Spleen (tissue), 7 donors: Measurements from ENCODE around the gene KCNE5.

Source experiments
- POLR2A ChIP-seq, 3 donors: fragments of 450-650 bp; IDR thresholded peaks; one replicate each; pipeline ENCODE4 v1.5.1; 2017; ENCODE audit warnings: antibody characterized with exemption in 3 of 3, mild to moderate bottlenecking in 1 of 3
- POLR2AphosphoS5 ChIP-seq, 3 donors: sonication (generic); formaldehyde crosslinking; IDR thresholded peaks; one replicate each; pipeline ENCODE4 v1.5.1; 2017; ENCODE audit warnings: antibody characterized with exemption in 3 of 3
- TF ChIP-seq, protein P1 (sequence below), 11 experiments: fragments of 200-600 bp in 7 of 11; fragments of 450-650 bp in 4 of 11; sonication (generic) in 4 of 11; IDR thresholded peaks in 8 of 11; conservative IDR thresholded peaks in 3 of 11; 1 replicate in 7 of 11; 2 replicates in 4 of 11; pipeline versions ENCODE4 v1.4.0 to v1.8.0; 2016 to 2021; ENCODE audit warnings: antibody characterized with exemption in 11 of 11, inconsistent platforms in 4 of 11, mild to moderate bottlenecking in 1 of 11
- donor health status: DM: no; HTN: no; CAD: no; lungs with moderate emphysema.
- donor health status: DM: no; HTN: no; CAD: no.
- donor health status: DM: no; HTN: no; CAD: no.

DNA sequence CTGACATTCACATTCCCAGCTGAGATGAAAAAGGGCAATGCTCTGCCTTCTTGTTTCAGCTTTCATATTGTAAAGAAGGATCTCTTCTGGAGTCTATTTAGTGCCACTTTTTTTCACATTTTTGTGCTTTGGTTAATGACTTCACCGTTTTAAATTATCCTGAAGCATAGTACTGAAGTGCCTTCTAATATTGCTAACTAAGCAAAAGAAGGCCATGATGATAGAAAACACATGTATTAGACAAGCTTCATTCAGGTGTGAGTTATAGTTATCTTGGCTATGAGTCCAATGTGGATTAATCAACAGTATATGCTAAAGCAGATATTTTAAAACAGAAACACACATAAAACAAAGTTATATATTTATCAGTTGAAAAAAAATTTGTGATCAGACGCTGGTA, 47.9 kb downstream of the KCNE5 start:
- TF ChIP-seq, protein P1, sequence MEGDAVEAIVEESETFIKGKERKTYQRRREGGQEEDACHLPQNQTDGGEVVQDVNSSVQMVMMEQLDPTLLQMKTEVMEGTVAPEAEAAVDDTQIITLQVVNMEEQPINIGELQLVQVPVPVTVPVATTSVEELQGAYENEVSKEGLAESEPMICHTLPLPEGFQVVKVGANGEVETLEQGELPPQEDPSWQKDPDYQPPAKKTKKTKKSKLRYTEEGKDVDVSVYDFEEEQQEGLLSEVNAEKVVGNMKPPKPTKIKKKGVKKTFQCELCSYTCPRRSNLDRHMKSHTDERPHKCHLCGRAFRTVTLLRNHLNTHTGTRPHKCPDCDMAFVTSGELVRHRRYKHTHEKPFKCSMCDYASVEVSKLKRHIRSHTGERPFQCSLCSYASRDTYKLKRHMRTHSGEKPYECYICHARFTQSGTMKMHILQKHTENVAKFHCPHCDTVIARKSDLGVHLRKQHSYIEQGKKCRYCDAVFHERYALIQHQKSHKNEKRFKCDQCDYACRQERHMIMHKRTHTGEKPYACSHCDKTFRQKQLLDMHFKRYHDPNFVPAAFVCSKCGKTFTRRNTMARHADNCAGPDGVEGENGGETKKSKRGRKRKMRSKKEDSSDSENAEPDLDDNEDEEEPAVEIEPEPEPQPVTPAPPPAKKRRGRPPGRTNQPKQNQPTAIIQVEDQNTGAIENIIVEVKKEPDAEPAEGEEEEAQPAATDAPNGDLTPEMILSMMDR (IDR thresholded peaks at IDR 0.05 in 8 of 11, conservative IDR thresholded peaks at IDR 0.05 in 3 of 11), result no peak
- TF ChIP-seq POLR2A (IDR thresholded peaks at IDR 0.05), result no peak
- no peak for TF ChIP-seq POLR2AphosphoS5 (IDR thresholded peaks at IDR 0.05)
